AG10803 (cell line): Measurements from ENCODE around the gene NLRP4.

Source experiments
- DNase-seq: peaks from one replicate; pipeline ENCODE4 v3.0.0; 2010; ENCODE audit warnings: low read depth
- H3K4me3 ChIP-seq: 2 replicates; pipeline ENCODE4 v1.5.1; 2011; ENCODE audit warnings: mild to moderate bottlenecking, low read length, control low read depth
- TF ChIP-seq, protein P1 (sequence below): conservative IDR thresholded peaks from 2 replicates; pipeline ENCODE4 v1.5.1; 2011; ENCODE audit warnings: mild to moderate bottlenecking, low read length, control low read depth, inconsistent platforms

Gene NLRP4

DNA sequence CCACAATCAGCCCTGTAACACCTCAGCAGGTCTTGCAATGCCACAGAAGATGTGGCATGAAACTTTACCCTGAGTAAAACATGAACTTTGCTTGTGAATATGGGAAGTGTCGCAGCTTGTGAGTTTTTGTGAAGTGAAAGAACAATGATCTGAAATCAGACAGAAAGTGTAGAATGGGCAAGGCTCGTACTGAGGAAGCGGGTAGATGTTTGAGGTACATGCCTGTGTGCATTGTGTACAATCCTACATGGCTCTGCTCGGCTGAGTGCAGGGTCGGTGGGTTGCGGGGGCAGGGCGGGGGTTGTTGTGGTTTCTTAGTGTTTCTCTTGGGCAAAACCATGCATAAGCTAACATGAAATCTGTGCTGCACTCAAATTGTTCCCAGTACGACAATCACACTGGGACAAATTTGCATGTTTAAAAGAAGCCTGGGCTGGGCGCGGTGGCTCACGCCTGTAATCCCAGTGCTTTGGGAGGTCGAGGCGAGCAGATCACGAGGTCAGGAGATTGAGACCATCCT lies 94.7 kb downstream of the NLRP4 start:
- no peak overlapping the region for H3K4me3 ChIP-seq
- TF ChIP-seq, protein P1, sequence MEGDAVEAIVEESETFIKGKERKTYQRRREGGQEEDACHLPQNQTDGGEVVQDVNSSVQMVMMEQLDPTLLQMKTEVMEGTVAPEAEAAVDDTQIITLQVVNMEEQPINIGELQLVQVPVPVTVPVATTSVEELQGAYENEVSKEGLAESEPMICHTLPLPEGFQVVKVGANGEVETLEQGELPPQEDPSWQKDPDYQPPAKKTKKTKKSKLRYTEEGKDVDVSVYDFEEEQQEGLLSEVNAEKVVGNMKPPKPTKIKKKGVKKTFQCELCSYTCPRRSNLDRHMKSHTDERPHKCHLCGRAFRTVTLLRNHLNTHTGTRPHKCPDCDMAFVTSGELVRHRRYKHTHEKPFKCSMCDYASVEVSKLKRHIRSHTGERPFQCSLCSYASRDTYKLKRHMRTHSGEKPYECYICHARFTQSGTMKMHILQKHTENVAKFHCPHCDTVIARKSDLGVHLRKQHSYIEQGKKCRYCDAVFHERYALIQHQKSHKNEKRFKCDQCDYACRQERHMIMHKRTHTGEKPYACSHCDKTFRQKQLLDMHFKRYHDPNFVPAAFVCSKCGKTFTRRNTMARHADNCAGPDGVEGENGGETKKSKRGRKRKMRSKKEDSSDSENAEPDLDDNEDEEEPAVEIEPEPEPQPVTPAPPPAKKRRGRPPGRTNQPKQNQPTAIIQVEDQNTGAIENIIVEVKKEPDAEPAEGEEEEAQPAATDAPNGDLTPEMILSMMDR = no peak
- DNase-seq = no peak
